Measurements from ENCODE around the gene REXO4. TPM values are rescaled to one million over a fixed set of nuclear protein-coding genes. Genes with fewer than 3 reads are reported as not detected.
A peak's percentile ranks its signal among the peaks of the same experiment; 100 is the strongest.

REXO4 gene
- total RNA-seq, 3 donors from 2014 or later, result 67.5 to 79.5 (median 79.3) TPM

GRCh38 chr9:133437753-133438531 lies 20.1 kb upstream of the REXO4 start:
- Mint-ChIP-seq H3K4me1 (ENCODE audit: low read depth) (no peaks in the 10 kb centered on the region), H3K4me3 (no peak overlapping the region), H3K36me3 (ENCODE audit: insufficient read depth) (no peaks in the 10 kb centered on the region), H3K9me3 (no peaks in the 10 kb centered on the region), H3K27me3 (ENCODE audit: low read depth) (peaks cover under 1% of the 10 kb centered on the region)
- DNase-seq (no peak), ATAC-seq (no peak)

GRCh38 chr9:133436681-133437080 lies 18.9 kb upstream of the REXO4 start:
- no peaks in the 10 kb centered on the region for H3K9me3 Mint-ChIP-seq
- H3K4me3 Mint-ChIP-seq, result no peak overlapping the region
- ATAC-seq, result no peak
- no peaks in the 10 kb centered on the region for H3K4me1 Mint-ChIP-seq (ENCODE audit: low read depth)
- peaks cover 3% of the 10 kb centered on the region for H3K27me3 Mint-ChIP-seq (ENCODE audit: low read depth)
- no peaks in the 10 kb centered on the region for H3K36me3 Mint-ChIP-seq (ENCODE audit: insufficient read depth)
- DNase-seq, result no peak

GRCh38 chr9:133433351-133433843 lies 15.6 kb upstream of the REXO4 start:
- Mint-ChIP-seq H3K4me3 (no peak overlapping the region), H3K9me3 (no peaks in the 10 kb centered on the region), H3K36me3 (ENCODE audit: insufficient read depth) (no peaks in the 10 kb centered on the region), H3K27me3 (ENCODE audit: low read depth) (peaks cover 6% of the 10 kb centered on the region), H3K4me1 (ENCODE audit: low read depth) (peaks cover 3% of the 10 kb centered on the region)
- DNase-seq, result no peak
- no peak for ATAC-seq

GRCh38 chr9:133430244-133430643 lies 12.4 kb upstream of the REXO4 start:
- ATAC-seq (no peak), DNase-seq (no peak)
- H3K4me1 Mint-ChIP-seq (ENCODE audit: low read depth), result peaks cover 8% of the 10 kb centered on the region
- no peaks in the 10 kb centered on the region for H3K36me3 Mint-ChIP-seq (ENCODE audit: insufficient read depth)
- no peak overlapping the region for H3K4me3 Mint-ChIP-seq
- H3K9me3 Mint-ChIP-seq, result no peaks in the 10 kb centered on the region
- H3K27me3 Mint-ChIP-seq (ENCODE audit: low read depth), result peaks cover 34% of the 10 kb centered on the region

- H3K4me1 Mint-ChIP-seq (ENCODE audit: low read depth), result peaks cover 8% of the 10 kb centered on the region
- no peaks in the 10 kb centered on the region for H3K9me3 Mint-ChIP-seq
- peaks cover 37% of the 10 kb centered on the region for H3K27me3 Mint-ChIP-seq (ENCODE audit: low read depth)
- peak; percentile 60 to 68 for ATAC-seq
- H3K36me3 Mint-ChIP-seq (ENCODE audit: insufficient read depth), result no peaks in the 10 kb centered on the region
- DNase-seq, result no peak
- H3K4me3 Mint-ChIP-seq, result no peak overlapping the region
Measured at GRCh38 chr9:133429641-133430161, 11.9 kb upstream of the REXO4 start.

GRCh38 chr9:133429214-133429613 lies 11.4 kb upstream of the REXO4 start:
- ATAC-seq (no peak), DNase-seq (no peak)
- H3K4me1 Mint-ChIP-seq (ENCODE audit: low read depth), result peaks cover 8% of the 10 kb centered on the region
- peaks cover 41% of the 10 kb centered on the region for H3K27me3 Mint-ChIP-seq (ENCODE audit: low read depth)
- H3K4me3 Mint-ChIP-seq, result no peak overlapping the region
- H3K9me3 Mint-ChIP-seq, result no peaks in the 10 kb centered on the region
- H3K36me3 Mint-ChIP-seq (ENCODE audit: insufficient read depth), result no peaks in the 10 kb centered on the region

GRCh38 chr9:133428617-133429101 lies 10.8 kb upstream of the REXO4 start:
- Mint-ChIP-seq H3K27me3 (ENCODE audit: low read depth) (peaks cover 41% of the 10 kb centered on the region), H3K36me3 (ENCODE audit: insufficient read depth) (no peaks in the 10 kb centered on the region), H3K4me1 (ENCODE audit: low read depth) (peaks cover 8% of the 10 kb centered on the region), H3K9me3 (no peaks in the 10 kb centered on the region), H3K4me3 (no peak overlapping the region)
- ATAC-seq (peak; percentile 42 to 56), DNase-seq (no peak)

GRCh38 chr9:133427658-133428348 lies 10.0 kb upstream of the REXO4 start:
- no peak overlapping the region for H3K4me3 Mint-ChIP-seq
- peaks cover 39% of the 10 kb centered on the region for H3K27me3 Mint-ChIP-seq (ENCODE audit: low read depth)
- no peak for DNase-seq
- peaks cover 8% of the 10 kb centered on the region for H3K4me1 Mint-ChIP-seq (ENCODE audit: low read depth)
- H3K9me3 Mint-ChIP-seq, result no peaks in the 10 kb centered on the region
- H3K36me3 Mint-ChIP-seq (ENCODE audit: insufficient read depth), result no peaks in the 10 kb centered on the region
- ATAC-seq, result no peak

GRCh38 chr9:133426011-133426410 lies 8.2 kb upstream of the REXO4 start:
- Mint-ChIP-seq H3K4me1 (ENCODE audit: low read depth) (peaks cover 15% of the 10 kb centered on the region), H3K36me3 (ENCODE audit: insufficient read depth) (no peaks in the 10 kb centered on the region), H3K4me3 (no peak overlapping the region), H3K9me3 (no peaks in the 10 kb centered on the region), H3K27me3 (ENCODE audit: low read depth) (peaks cover 38% of the 10 kb centered on the region)
- ATAC-seq, result no peak
- no peak for DNase-seq

GRCh38 chr9:133425049-133425632 lies 7.3 kb upstream of the REXO4 start:
- Mint-ChIP-seq H3K9me3 (no peaks in the 10 kb centered on the region), H3K4me1 (ENCODE audit: low read depth) (peaks cover 17% of the 10 kb centered on the region), H3K27me3 (ENCODE audit: low read depth) (peaks cover 35% of the 10 kb centered on the region), H3K4me3 (no peak overlapping the region), H3K36me3 (ENCODE audit: insufficient read depth) (no peaks in the 10 kb centered on the region)
- ATAC-seq (no peak), DNase-seq (no peak)

- peaks cover 34% of the 10 kb centered on the region for H3K27me3 Mint-ChIP-seq (ENCODE audit: low read depth)
- ATAC-seq (no peak), DNase-seq (no peak)
- H3K4me3 Mint-ChIP-seq, result no peak overlapping the region
- H3K36me3 Mint-ChIP-seq (ENCODE audit: insufficient read depth), result no peaks in the 10 kb centered on the region
- H3K9me3 Mint-ChIP-seq, result no peaks in the 10 kb centered on the region
- H3K4me1 Mint-ChIP-seq (ENCODE audit: low read depth), result peaks cover 18% of the 10 kb centered on the region
Measured at GRCh38 chr9:133424187-133424586, 6.4 kb upstream of the REXO4 start.

GRCh38 chr9:133423216-133423615 lies 5.4 kb upstream of the REXO4 start:
- no peak overlapping the region for H3K4me3 Mint-ChIP-seq
- peaks cover 34% of the 10 kb centered on the region for H3K27me3 Mint-ChIP-seq (ENCODE audit: low read depth)
- no peak for DNase-seq
- no peaks in the 10 kb centered on the region for H3K9me3 Mint-ChIP-seq
- no peaks in the 10 kb centered on the region for H3K36me3 Mint-ChIP-seq (ENCODE audit: insufficient read depth)
- no peak for ATAC-seq
- peaks cover 26% of the 10 kb centered on the region for H3K4me1 Mint-ChIP-seq (ENCODE audit: low read depth)

- ATAC-seq, result peak; percentile 24 to 36
- no peak within 1 kb of the TSS for H3K4me3 Mint-ChIP-seq
- no peaks in the 10 kb centered on the region for H3K36me3 Mint-ChIP-seq (ENCODE audit: insufficient read depth)
Measured at GRCh38 chr9:133421615-133422542, 4.1 kb upstream of the REXO4 start, which contains the start of gene ADAMTS13. Gene ADAMTS13 (plus strand): TSS chr9:133422367. CDS start chr9:133422444, 77 bp downstream.

More at GRCh38 chr9:133421615-133422542, 4.1 kb upstream of the REXO4 start, which contains the start of gene ADAMTS13:
- peaks cover 20% of the 10 kb centered on the region for H3K27me3 Mint-ChIP-seq (ENCODE audit: low read depth)
- H3K4me1 Mint-ChIP-seq (ENCODE audit: low read depth), result peaks cover 28% of the 10 kb centered on the region
- H3K9me3 Mint-ChIP-seq, result no peaks in the 10 kb centered on the region
- DNase-seq, result no peak

Measured in activated T-cell treated with anti-CD3 and anti-CD28 coated beads, Interleukin-2, amount 50 U/mL, for 4 hours (primary cell).